ENCODE measurements around the gene CABP2.

- TF ChIP-seq CTCF (IDR thresholded peaks at IDR 0.05) (no peak), ZFX (IDR thresholded peaks at IDR 0.05; ENCODE audit: borderline replicate concordance) (no peak)
Observed at GRCh38 chr11:67498544-67498972, 24.7 kb downstream of the CABP2 start.

All from 22Rv1 (cell line).